ENCODE data around the gene PSORS1C2.

GRCh38 chr6:31179042-31179386, 40.1 kb upstream of the PSORS1C2 start:
- TF ChIP-seq CTCF (IDR thresholded peaks at IDR 0.05) = no peak
- TF ChIP-seq POLR2A (IDR thresholded peaks at IDR 0.05) = no peak

Data from body of pancreas (tissue), 4 donors.